ENCODE data around the gene FRYL.

GRCh38 chr4:48642421-48643374 lies 137.4 kb downstream of the FRYL start:
- no peak for TF ChIP-seq CTCF (IDR thresholded peaks at IDR 0.05 in 4 of 5, conservative IDR thresholded peaks at IDR 0.05 in 1 of 5)
- TF ChIP-seq POLR2A (IDR thresholded peaks at IDR 0.05), result no peak
